K562 (cell line): Measurements from ENCODE around the gene IFT27. TPM values are rescaled to one million over a fixed set of nuclear protein-coding genes. Genes with fewer than 3 reads are reported as not detected.

Experiments
- ELK1 ChIP-seq: sonication (generic); formaldehyde crosslinking; IDR thresholded peaks from 2 replicates; pipeline ENCODE4 v1.8.1; 2022; ENCODE audit warnings: missing genetic modification reagents
- HMG20A ChIP-seq: fragments of 450-650 bp; formaldehyde crosslinking; conservative IDR thresholded peaks from 2 replicates; pipeline ENCODE4 v1.4.0; 2020; ENCODE audit warnings: mild to moderate bottlenecking, mixed read lengths
- NCOA1 ChIP-seq: fragments of 450-650 bp; IDR thresholded peaks from 2 replicates; pipeline ENCODE4 v1.6.1; 2016; ENCODE audit warnings: low read depth
- NFXL1 ChIP-seq: fragments of 450-650 bp; formaldehyde crosslinking; IDR thresholded peaks from 2 replicates; pipeline ENCODE4 v1.4.0; 2021; ENCODE audit warnings: mild to moderate bottlenecking
- PML ChIP-seq: IDR thresholded peaks from 2 replicates; pipeline ENCODE4 v1.6.1; 2012; ENCODE audit warnings: low read length, inconsistent platforms
- SMAD2 ChIP-seq: fragments of 150-350 bp; IDR thresholded peaks from 2 replicates; pipeline ENCODE4 v1.6.1; 2014; ENCODE audit warnings: low read depth, mild to moderate bottlenecking, low read length
- SMAD4 ChIP-seq: fragments of 250-450 bp; sonication (Bioruptor Pico); conservative IDR thresholded peaks from 2 replicates; pipeline ENCODE4 v1.8.0; 2021; ENCODE audit warnings: inconsistent platforms, mild to moderate bottlenecking, moderate library complexity
- SREBF2 ChIP-seq: sonication (generic); formaldehyde crosslinking; IDR thresholded peaks from 2 replicates; pipeline ENCODE4 v1.4.0; 2020; ENCODE audit warnings: mild to moderate bottlenecking, missing genetic modification reagents
- THAP7 ChIP-seq: fragments of 250-450 bp; sonication (Bioruptor Pico); IDR thresholded peaks from 2 replicates; pipeline ENCODE4 v1.5.0; 2021
- ZFP30 ChIP-seq: fragments of 250-450 bp; sonication (Bioruptor Pico); IDR thresholded peaks from 2 replicates; pipeline ENCODE4 v1.8.0; 2022; ENCODE audit warnings: moderate library complexity, mild to moderate bottlenecking, inconsistent platforms, borderline replicate concordance
- ZNF318 ChIP-seq, 2 experiments: fragments of 450-650 bp; IDR thresholded peaks; 2 replicates each; pipeline ENCODE4 v1.6.1; 2016; ENCODE audit warnings: mild to moderate bottlenecking in 2 of 2, borderline replicate concordance in 1 of 2, low read depth in 1 of 2, moderate library complexity in 1 of 2
- ZZZ3 ChIP-seq: fragments of 450-650 bp; IDR thresholded peaks from 2 replicates; pipeline ENCODE4 v1.6.1; 2016; ENCODE audit warnings: antibody characterized with exemption, mild to moderate bottlenecking, moderate library complexity
- polyA plus RNA-seq, 8 experiments: library from polyadenylated mRNA; depleted of rRNA in 4 of 8; stranded (reverse) in 5 of 8; unstranded in 3 of 8; fragments of >200 nt; fragmentation: Nextera tagmentation in 2 of 8; fragmentation: Illumina TruSeq in 1 of 8; extraction: Ambion mirVana in 2 of 8; extraction: Trizol in 1 of 8; gene quantifications; 2 replicates each; pipeline versions ENCODE4 v1.2.1 to v1.2.3, GENCODE V29; 2011 to 2014; ENCODE audit warnings: inconsistent platforms in 1 of 8, missing spikeins in 1 of 8
- total RNA-seq, 7 experiments: library from RNA; depleted of rRNA in 6 of 7; stranded (reverse); fragments of >200 nt in 6 of 7; fragmentation: Illumina TruSeq in 2 of 7; extraction: Trizol in 2 of 7; gene quantifications; 2 replicates each; pipeline versions ENCODE4 v1.2.1 to v1.2.3, GENCODE V29; 2011 to 2021; ENCODE audit warnings: low replicate concordance in 1 of 7

IFT27 gene
- total and polyA plus RNA-seq, 9 of the 15 experiments (the other 6 are each of a cell fraction or from before 2014, with no cell fraction given), result 0.01 to 1.4 (median 0.14) TPM; not detected in 1

- TF ChIP-seq ZNF318 (IDR thresholded peaks at IDR 0.05; ENCODE audit: borderline replicate concordance in 1 of 2, low read depth in 1 of 2), result no peak
- TF ChIP-seq THAP7 (CRISPR knock-in tag), result no peak
- no peak for TF ChIP-seq SMAD2
- TF ChIP-seq NFXL1 (CRISPR knock-in tag), result no peak
- TF ChIP-seq PML, result no peak
- no peak for TF ChIP-seq ELK1
- TF ChIP-seq ZFP30 (CRISPR knock-in tag), result no peak
- no peak for TF ChIP-seq ZZZ3
- no peak for TF ChIP-seq SMAD4
- TF ChIP-seq HMG20A (CRISPR knock-in tag), result no peak
- no peak for TF ChIP-seq SREBF2 (CRISPR knock-in tag)
- TF ChIP-seq NCOA1, result no peak
These were observed 32.9 kb upstream of the IFT27 start (continued) for GRCh38 chr22:36808721-36809344.
